H9 (cell line): Measurements from ENCODE around the gene C6orf62. TPM values are rescaled to one million over a fixed set of nuclear protein-coding genes. Genes with fewer than 3 reads are reported as not detected.

ENCODE experiments used
- DNase-seq: peaks from one replicate; pipeline ENCODE4 v3.0.0-alpha.2; 2017
- H2AFZ ChIP-seq: one replicate; pipeline ENCODE4 v1.6.1; 2013; ENCODE audit warnings: mild to moderate bottlenecking, low read length, control low read depth, moderate library complexity
- H2AK5ac ChIP-seq: 2 replicates; pipeline ENCODE4 v1.6.1; 2013; ENCODE audit warnings: low read length, control low read depth, mixed read lengths; ENCODE audit not compliant: insufficient read length
- H2BK120ac ChIP-seq: one replicate; pipeline ENCODE4 v1.6.1; 2013; ENCODE audit warnings: low read depth, mild to moderate bottlenecking, low read length, control low read depth, inconsistent platforms; ENCODE audit not compliant: poor library complexity, severe bottlenecking
- H2BK12ac ChIP-seq: 2 replicates; pipeline ENCODE4 v1.6.1; 2013; ENCODE audit warnings: low read length, control low read depth, mixed read lengths, low read depth; ENCODE audit not compliant: insufficient read length
- H2BK15ac ChIP-seq: 2 replicates; pipeline ENCODE4 v1.6.1; 2013; ENCODE audit warnings: low read depth, low read length, control low read depth
- H2BK20ac ChIP-seq: one replicate; pipeline ENCODE4 v1.6.1; 2013; ENCODE audit warnings: low read depth, mild to moderate bottlenecking, low read length, control low read depth, inconsistent platforms; ENCODE audit not compliant: poor library complexity, severe bottlenecking
- H2BK5ac ChIP-seq: 2 replicates; pipeline ENCODE4 v1.6.1; 2013; ENCODE audit warnings: low read length, control low read depth, mixed read lengths; ENCODE audit not compliant: insufficient read length
- H3K14ac ChIP-seq: 2 replicates; pipeline ENCODE4 v1.6.1; 2013; ENCODE audit warnings: low read length, control low read depth; ENCODE audit not compliant: insufficient read depth
- H3K18ac ChIP-seq: 2 replicates; pipeline ENCODE4 v1.6.1; 2013; ENCODE audit warnings: low read depth, mild to moderate bottlenecking, mixed read lengths, low read length, control low read depth; ENCODE audit not compliant: insufficient read length
- H3K23ac ChIP-seq: 2 replicates; pipeline ENCODE4 v1.6.1; 2013; ENCODE audit warnings: low read length, control low read depth, mixed read lengths, low read depth; ENCODE audit not compliant: insufficient read length
- H3K23me2 ChIP-seq: 2 replicates; pipeline ENCODE4 v1.6.1; 2013; ENCODE audit warnings: low read depth, mild to moderate bottlenecking, mixed read lengths, low read length, control low read depth; ENCODE audit not compliant: insufficient read length, poor library complexity, severe bottlenecking
- H3K27ac ChIP-seq: 2 replicates; pipeline ENCODE4 v1.5.1; 2013; ENCODE audit warnings: low read length, control low read depth, mixed read lengths, low read depth; ENCODE audit not compliant: insufficient read length
- H3K27me3 ChIP-seq: 2 replicates; pipeline ENCODE4 v1.6.1; 2013; ENCODE audit warnings: low read length, control low read depth, inconsistent platforms; ENCODE audit not compliant: insufficient read depth
- H3K4ac ChIP-seq: 2 replicates; pipeline ENCODE4 v1.6.1; 2013; ENCODE audit warnings: low read depth, mild to moderate bottlenecking, control low read depth, inconsistent platforms, low read length, moderate library complexity
- H3K4me1 ChIP-seq: 2 replicates; pipeline ENCODE4 v1.6.1; 2013; ENCODE audit warnings: low read length, control low read depth, inconsistent platforms; ENCODE audit not compliant: insufficient read depth
- H3K4me2 ChIP-seq: 2 replicates; pipeline ENCODE4 v1.6.1; 2013; ENCODE audit warnings: low read length, control low read depth, mixed read lengths; ENCODE audit not compliant: insufficient read length, insufficient read depth
- H3K56ac ChIP-seq: 2 replicates; pipeline ENCODE4 v1.6.1; 2013; ENCODE audit warnings: low read depth, mild to moderate bottlenecking, mixed read lengths, low read length, control low read depth; ENCODE audit not compliant: insufficient read length
- H3K79me1 ChIP-seq: 2 replicates; pipeline ENCODE4 v1.6.1; 2013; ENCODE audit warnings: low read depth, mild to moderate bottlenecking, moderate library complexity, low read length, control low read depth, inconsistent platforms; ENCODE audit not compliant: insufficient read depth, poor library complexity, severe bottlenecking
- H3K79me2 ChIP-seq: 2 replicates; pipeline ENCODE4 v1.6.1; 2013; ENCODE audit warnings: low read length, control low read depth, inconsistent platforms; ENCODE audit not compliant: insufficient read depth
- H3K9ac ChIP-seq: 2 replicates; pipeline ENCODE4 v1.6.1; 2013; ENCODE audit warnings: low read length, control low read depth, mixed read lengths; ENCODE audit not compliant: insufficient read length; ENCODE audit errors: extremely low read depth
- H3K9me3 ChIP-seq: one replicate; pipeline ENCODE4 v1.6.1; 2013; ENCODE audit warnings: low read depth, low read length, inconsistent platforms; ENCODE audit not compliant: control insufficient read depth
- H3T11ph ChIP-seq: one replicate; pipeline ENCODE4 v1.6.1; 2013; ENCODE audit warnings: mild to moderate bottlenecking, low read length, control low read depth, inconsistent platforms
- H4K20me1 ChIP-seq: one replicate; pipeline ENCODE4 v1.6.1; 2013; ENCODE audit not compliant: control insufficient read depth, insufficient read length, insufficient read depth
- H4K5ac ChIP-seq: 2 replicates; pipeline ENCODE4 v1.6.1; 2013; ENCODE audit warnings: low read depth, mild to moderate bottlenecking, mixed read lengths, low read length, control low read depth; ENCODE audit not compliant: insufficient read length
- H4K8ac ChIP-seq: replicated peaks from 2 replicates; pipeline ENCODE4 v1.6.1; 2013; ENCODE audit warnings: low read length, control low read depth, mixed read lengths, low read depth; ENCODE audit not compliant: insufficient read length
- H4K91ac ChIP-seq: 2 replicates; pipeline ENCODE4 v1.6.1; 2013; ENCODE audit warnings: low read depth, mild to moderate bottlenecking, moderate library complexity, mixed read lengths, low read length, control low read depth; ENCODE audit not compliant: insufficient read length
- H3K27ac Mint-ChIP-seq, 3 experiments: 2 replicates in 2 of 3; 3 replicates in 1 of 3; pipeline ENCODE4 v1.8.0; 2020 to 2021; ENCODE audit warnings: mixed read lengths in 3 of 3, mild to moderate bottlenecking in 1 of 3, moderate library complexity in 1 of 3
- H3K27me3 Mint-ChIP-seq: 2 replicates; pipeline ENCODE4 v1.8.0; 2021; ENCODE audit warnings: low read depth, mild to moderate bottlenecking, moderate library complexity, mixed read lengths
- H3K36me3 Mint-ChIP-seq, 3 experiments: 2 replicates in 2 of 3; 3 replicates in 1 of 3; pipeline ENCODE4 v1.8.0; 2020 to 2021; ENCODE audit warnings: low read depth in 3 of 3, mixed read lengths in 3 of 3; ENCODE audit not compliant: insufficient read depth in 1 of 3
- H3K4me1 Mint-ChIP-seq, 2 experiments: 2 replicates each; pipeline ENCODE4 v1.8.0; 2020; ENCODE audit warnings: mixed read lengths in 2 of 2
- H3K4me3 Mint-ChIP-seq, 2 experiments: 2 replicates in 1 of 2; 3 replicates in 1 of 2; pipeline ENCODE4 v1.8.0; 2020 to 2021; ENCODE audit warnings: mild to moderate bottlenecking in 2 of 2, mixed read lengths in 2 of 2, moderate library complexity in 1 of 2
- H3K9me3 Mint-ChIP-seq, 2 experiments: 2 replicates in 1 of 2; 3 replicates in 1 of 2; pipeline ENCODE4 v1.8.0; 2020; ENCODE audit warnings: mild to moderate bottlenecking in 2 of 2, mixed read lengths in 2 of 2, moderate library complexity in 1 of 2
- WGBS: extraction: QIAGEN DNeasy Blood & Tissue Kit; methylation state at CpG from one replicate; pipeline ENCODE4 v1.1.7; 2013; ENCODE audit warnings: missing lambda C conversion rate, low lambda C conversion rate, mixed read lengths; ENCODE audit not compliant: insufficient read length; ENCODE audit errors: extremely low coverage; 5-methylcytosine and 5-hydroxymethylcytosine counted together
- total RNA-seq: library from RNA; stranded (reverse); gene quantifications from 2 replicates; pipeline ENCODE4 v1.2.1, GENCODE V29; 2021
- TF ChIP-seq, protein P1 (sequence below): fragments of 200-600 bp; sonication (generic); conservative IDR thresholded peaks from 3 replicates; pipeline ENCODE4 v1.8.0; 2021; ENCODE audit warnings: antibody characterized with exemption, mild to moderate bottlenecking

Gene C6orf62
- total RNA-seq, 1 experiment from 2014 or later: 125 TPM

DNA sequence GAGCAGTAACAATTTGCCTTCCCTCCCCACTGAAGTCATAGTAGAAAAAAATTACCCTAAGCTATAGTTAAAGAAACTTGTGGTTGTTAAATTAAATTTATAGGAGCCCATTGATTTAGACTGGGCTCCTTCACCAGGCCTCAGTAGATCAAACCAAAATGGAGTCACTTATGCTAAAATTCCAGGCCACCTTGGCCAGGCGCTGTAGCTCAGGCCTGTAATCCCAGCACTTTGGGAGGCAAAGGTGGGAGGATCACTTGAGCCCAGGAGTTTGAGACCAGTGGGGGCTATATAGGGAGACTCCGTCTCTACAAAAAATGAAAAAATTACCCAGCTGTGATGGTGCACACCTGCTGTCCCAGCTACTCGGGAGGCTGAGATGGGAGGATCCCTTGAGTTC, 40.8 kb upstream of the C6orf62 start:
- no peak overlapping the region for H3K23ac ChIP-seq
- no peak overlapping the region for H3K4me2 ChIP-seq
- H3K27ac Mint-ChIP-seq: no peak overlapping the region
- no CpG with 5 or more reads among the region's 3 CpGs for WGBS
- H3K9me3 Mint-ChIP-seq: peaks cover under 1% of the 10 kb centered on the region in 2 experiments; a peak in 3 of 5 replicates
- H3K14ac ChIP-seq: no peak overlapping the region
- no peak overlapping the region for H4K5ac ChIP-seq
- no peak overlapping the region for H2AFZ ChIP-seq
- H3K27ac ChIP-seq: no peak overlapping the region
- peaks cover 4 to 9% of the 10 kb centered on the region in 2 experiments for H3K4me1 Mint-ChIP-seq
- no peak overlapping the region for H3K4me3 Mint-ChIP-seq
- H2AK5ac ChIP-seq: no peak overlapping the region
- no peaks in the 10 kb centered on the region for H4K20me1 ChIP-seq
- no peaks in the 10 kb centered on the region for H3K36me3 Mint-ChIP-seq
- H3K23me2 ChIP-seq: no peaks in the 10 kb centered on the region
- H3K18ac ChIP-seq: no peak overlapping the region
- H3K79me1 ChIP-seq: no peaks in the 10 kb centered on the region
- DNase-seq: no peak
- no peak overlapping the region for H3K4ac ChIP-seq
- TF ChIP-seq, protein P1, sequence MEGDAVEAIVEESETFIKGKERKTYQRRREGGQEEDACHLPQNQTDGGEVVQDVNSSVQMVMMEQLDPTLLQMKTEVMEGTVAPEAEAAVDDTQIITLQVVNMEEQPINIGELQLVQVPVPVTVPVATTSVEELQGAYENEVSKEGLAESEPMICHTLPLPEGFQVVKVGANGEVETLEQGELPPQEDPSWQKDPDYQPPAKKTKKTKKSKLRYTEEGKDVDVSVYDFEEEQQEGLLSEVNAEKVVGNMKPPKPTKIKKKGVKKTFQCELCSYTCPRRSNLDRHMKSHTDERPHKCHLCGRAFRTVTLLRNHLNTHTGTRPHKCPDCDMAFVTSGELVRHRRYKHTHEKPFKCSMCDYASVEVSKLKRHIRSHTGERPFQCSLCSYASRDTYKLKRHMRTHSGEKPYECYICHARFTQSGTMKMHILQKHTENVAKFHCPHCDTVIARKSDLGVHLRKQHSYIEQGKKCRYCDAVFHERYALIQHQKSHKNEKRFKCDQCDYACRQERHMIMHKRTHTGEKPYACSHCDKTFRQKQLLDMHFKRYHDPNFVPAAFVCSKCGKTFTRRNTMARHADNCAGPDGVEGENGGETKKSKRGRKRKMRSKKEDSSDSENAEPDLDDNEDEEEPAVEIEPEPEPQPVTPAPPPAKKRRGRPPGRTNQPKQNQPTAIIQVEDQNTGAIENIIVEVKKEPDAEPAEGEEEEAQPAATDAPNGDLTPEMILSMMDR: no peak
- H3K56ac ChIP-seq: no peak overlapping the region
- no peak overlapping the region for H2BK20ac ChIP-seq
- no peak overlapping the region for H2BK5ac ChIP-seq
- no peak overlapping the region for H4K91ac ChIP-seq
- no peak overlapping the region for H2BK15ac ChIP-seq
- H2BK120ac ChIP-seq: no peak overlapping the region
- H4K8ac ChIP-seq: no peak overlapping the region
- no peak overlapping the region for H3K9ac ChIP-seq
- H3T11ph ChIP-seq: no peak overlapping the region
- no peaks in the 10 kb centered on the region for H3K79me2 ChIP-seq
- H3K4me1 ChIP-seq: no peaks in the 10 kb centered on the region
- no peaks in the 10 kb centered on the region for H3K27me3 ChIP-seq
- no peak overlapping the region for H2BK12ac ChIP-seq
- H3K9me3 ChIP-seq: no peaks in the 10 kb centered on the region
- no peaks in the 10 kb centered on the region for H3K27me3 Mint-ChIP-seq
